HepG2 (cell line): Measurements from ENCODE around the gene PIP5K1C. TPM values are rescaled to one million over a fixed set of nuclear protein-coding genes. Genes with fewer than 3 reads are reported as not detected.

Experiments
- LRRFIP1 ChIP-seq: sonication (generic); formaldehyde crosslinking; conservative IDR thresholded peaks from 2 replicates; pipeline ENCODE4 v1.4.0; 2020; ENCODE audit warnings: missing genetic modification reagents
- TBX2 ChIP-seq: sonication (generic); formaldehyde crosslinking; IDR thresholded peaks from 2 replicates; pipeline ENCODE4 v1.5.0; 2020; ENCODE audit warnings: missing genetic modification reagents, mild to moderate bottlenecking, borderline replicate concordance
- ZNF639 ChIP-seq: conservative IDR thresholded peaks from 2 replicates; pipeline ENCODE4 v1.6.1; 2018; ENCODE audit warnings: missing genetic modification reagents
- polyA plus RNA-seq, 8 experiments: library from polyadenylated mRNA; depleted of rRNA in 3 of 8; stranded (reverse) in 7 of 8; unstranded in 1 of 8; fragments of >200 nt; fragmentation: Illumina TruSeq in 4 of 8; extraction: Trizol in 4 of 8; gene quantifications; 2 replicates each; pipeline versions ENCODE4 v1.2.1 to v1.2.3, GENCODE V29; 2011 to 2016; ENCODE audit warnings: low read depth in 4 of 8, missing spikeins in 1 of 8, mixed read lengths in 1 of 8; ENCODE audit not compliant: insufficient read depth in 1 of 8
- total RNA-seq, 5 experiments: library from RNA; depleted of rRNA; stranded (reverse); fragments of >200 nt; fragmentation: Illumina TruSeq; extraction: Trizol; gene quantifications; 2 replicates each; pipeline ENCODE4 v1.2.3, GENCODE V29; 2016; ENCODE audit warnings: low read depth in 1 of 5
- TF ChIP-seq, protein P1 (sequence below): sonication (generic); formaldehyde crosslinking; IDR thresholded peaks from 2 replicates; pipeline ENCODE4 v1.5.1; 2020; ENCODE audit warnings: missing genetic modification reagents, mild to moderate bottlenecking, borderline replicate concordance

PIP5K1C gene
- total and polyA plus RNA-seq, 2 of the 13 experiments (the other 11 are each of a cell fraction or from before 2014, with no cell fraction given), result 3.6 to 4.3 TPM

- TF ChIP-seq, protein P1, sequence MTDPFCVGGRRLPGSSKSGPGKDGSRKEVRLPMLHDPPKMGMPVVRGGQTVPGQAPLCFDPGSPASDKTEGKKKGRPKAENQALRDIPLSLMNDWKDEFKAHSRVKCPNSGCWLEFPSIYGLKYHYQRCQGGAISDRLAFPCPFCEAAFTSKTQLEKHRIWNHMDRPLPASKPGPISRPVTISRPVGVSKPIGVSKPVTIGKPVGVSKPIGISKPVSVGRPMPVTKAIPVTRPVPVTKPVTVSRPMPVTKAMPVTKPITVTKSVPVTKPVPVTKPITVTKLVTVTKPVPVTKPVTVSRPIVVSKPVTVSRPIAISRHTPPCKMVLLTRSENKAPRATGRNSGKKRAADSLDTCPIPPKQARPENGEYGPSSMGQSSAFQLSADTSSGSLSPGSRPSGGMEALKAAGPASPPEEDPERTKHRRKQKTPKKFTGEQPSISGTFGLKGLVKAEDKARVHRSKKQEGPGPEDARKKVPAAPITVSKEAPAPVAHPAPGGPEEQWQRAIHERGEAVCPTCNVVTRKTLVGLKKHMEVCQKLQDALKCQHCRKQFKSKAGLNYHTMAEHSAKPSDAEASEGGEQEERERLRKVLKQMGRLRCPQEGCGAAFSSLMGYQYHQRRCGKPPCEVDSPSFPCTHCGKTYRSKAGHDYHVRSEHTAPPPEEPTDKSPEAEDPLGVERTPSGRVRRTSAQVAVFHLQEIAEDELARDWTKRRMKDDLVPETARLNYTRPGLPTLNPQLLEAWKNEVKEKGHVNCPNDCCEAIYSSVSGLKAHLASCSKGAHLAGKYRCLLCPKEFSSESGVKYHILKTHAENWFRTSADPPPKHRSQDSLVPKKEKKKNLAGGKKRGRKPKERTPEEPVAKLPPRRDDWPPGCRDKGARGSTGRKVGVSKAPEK (CRISPR knock-in tag), result 0 out of 2 replicates have a peak, but pooled peaks have one; percentile 42
- TF ChIP-seq ZNF639 (CRISPR knock-in tag) (no peak), TBX2 (CRISPR knock-in tag) (peak; percentile 15; the same call in 1 of the 2 replicates), LRRFIP1 (CRISPR knock-in tag) (no peak)
These were observed 34.4 kb downstream of the PIP5K1C start (continued) for GRCh38 chr19:3665681-3666544.
